ENCODE results near the gene SNX19. TPM values are rescaled to one million over a fixed set of nuclear protein-coding genes. Genes with fewer than 3 reads are reported as not detected.

SNX19 gene
- total RNA-seq, 2 donors from 2014 or later = 102 to 126 TPM

DNA sequence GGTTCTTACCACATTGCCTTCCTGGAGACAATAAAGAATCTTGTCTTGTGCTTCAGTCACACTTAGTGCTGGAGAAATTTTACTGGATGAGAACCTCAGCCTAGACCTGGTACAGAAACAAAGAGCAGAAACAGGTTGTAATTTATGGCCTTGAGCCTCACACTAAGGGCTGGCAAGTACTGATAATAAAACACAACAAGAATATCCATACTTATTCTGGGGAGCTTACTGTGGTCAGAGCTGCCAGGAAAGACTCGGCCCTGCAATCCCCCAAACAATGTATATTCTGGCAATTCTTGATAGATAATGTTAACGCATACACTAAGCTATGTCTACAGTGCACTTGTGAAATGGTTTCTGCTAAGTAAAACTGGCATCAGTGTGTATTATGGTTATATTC, 9.7 kb downstream of the SNX19 start:
- ATAC-seq (ENCODE audit: insufficient number of reproducible peaks, low FRiP score, low read depth) (no peak), DNase-seq (ENCODE audit: low spot score) (no peak)
- no peaks in the 10 kb centered on the region for H3K9me3 ChIP-seq
- no peak overlapping the region for H3K4me3 ChIP-seq
- H3K27ac ChIP-seq = peak overlapping the region in 1 of 2 donors; percentile 8
- no peaks in the 10 kb centered on the region for H3K27me3 ChIP-seq (replicated peaks; ENCODE audit: insufficient read depth)
- TF ChIP-seq, protein P1, sequence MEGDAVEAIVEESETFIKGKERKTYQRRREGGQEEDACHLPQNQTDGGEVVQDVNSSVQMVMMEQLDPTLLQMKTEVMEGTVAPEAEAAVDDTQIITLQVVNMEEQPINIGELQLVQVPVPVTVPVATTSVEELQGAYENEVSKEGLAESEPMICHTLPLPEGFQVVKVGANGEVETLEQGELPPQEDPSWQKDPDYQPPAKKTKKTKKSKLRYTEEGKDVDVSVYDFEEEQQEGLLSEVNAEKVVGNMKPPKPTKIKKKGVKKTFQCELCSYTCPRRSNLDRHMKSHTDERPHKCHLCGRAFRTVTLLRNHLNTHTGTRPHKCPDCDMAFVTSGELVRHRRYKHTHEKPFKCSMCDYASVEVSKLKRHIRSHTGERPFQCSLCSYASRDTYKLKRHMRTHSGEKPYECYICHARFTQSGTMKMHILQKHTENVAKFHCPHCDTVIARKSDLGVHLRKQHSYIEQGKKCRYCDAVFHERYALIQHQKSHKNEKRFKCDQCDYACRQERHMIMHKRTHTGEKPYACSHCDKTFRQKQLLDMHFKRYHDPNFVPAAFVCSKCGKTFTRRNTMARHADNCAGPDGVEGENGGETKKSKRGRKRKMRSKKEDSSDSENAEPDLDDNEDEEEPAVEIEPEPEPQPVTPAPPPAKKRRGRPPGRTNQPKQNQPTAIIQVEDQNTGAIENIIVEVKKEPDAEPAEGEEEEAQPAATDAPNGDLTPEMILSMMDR (IDR thresholded peaks at IDR 0.05) = no peak
- peaks cover 16 to 37% of the 10 kb centered on the region in 2 donors for H3K4me1 ChIP-seq (ENCODE audit: control insufficient read depth in 1 of 2, low read depth in 2 of 2)
- H3K36me3 ChIP-seq = peaks cover 40% of the 10 kb centered on the region

DNA sequence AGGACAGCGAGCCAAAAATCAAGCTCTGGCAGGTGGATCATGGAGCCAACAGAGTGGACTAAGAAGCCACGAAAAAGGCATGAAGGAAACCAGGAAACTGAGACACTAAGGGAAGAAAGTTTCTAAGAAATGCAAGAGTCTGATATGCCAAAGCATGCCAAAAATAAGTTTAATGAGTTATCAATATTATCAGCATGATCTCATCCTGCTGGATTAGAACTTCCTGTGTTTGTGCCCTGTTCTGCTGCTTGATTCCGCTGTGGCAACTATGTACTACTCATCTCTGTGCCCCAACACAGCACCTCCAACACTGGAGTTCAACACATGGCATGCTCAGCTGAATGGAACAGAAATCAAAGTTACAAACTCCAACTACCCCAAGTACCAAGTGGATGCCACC, 10.8 kb downstream of the SNX19 start:
- H3K36me3 ChIP-seq = peaks cover 41% of the 10 kb centered on the region

DNA sequence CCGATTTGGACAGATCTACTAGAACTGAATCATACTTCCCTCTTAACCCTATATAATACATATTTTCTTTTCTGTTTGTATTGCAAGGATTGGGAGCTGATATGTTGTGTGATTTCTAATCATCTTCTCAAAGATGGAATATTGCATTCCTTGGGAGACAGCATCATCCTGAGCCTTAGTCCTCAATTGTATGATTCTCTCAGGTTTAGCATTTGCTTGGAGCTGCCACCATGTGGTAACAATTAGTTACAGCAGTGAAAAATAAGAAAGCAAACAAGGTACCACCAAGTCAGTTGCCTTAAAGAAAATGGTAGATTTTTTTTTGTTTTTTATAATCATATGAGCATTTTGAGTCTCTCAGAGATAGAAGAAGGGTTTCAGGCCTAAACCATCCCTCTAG, 11.9 kb downstream of the SNX19 start:
- peaks cover 46% of the 10 kb centered on the region for H3K36me3 ChIP-seq
- TF ChIP-seq, protein P1 (IDR thresholded peaks at IDR 0.05) = no peak
- no peaks in the 10 kb centered on the region for H3K9me3 ChIP-seq
- H3K27ac ChIP-seq = no peak overlapping the region
- no peaks in the 10 kb centered on the region for H3K27me3 ChIP-seq (replicated peaks; ENCODE audit: insufficient read depth)
- DNase-seq (ENCODE audit: low spot score) = no peak
- peaks cover 14 to 30% of the 10 kb centered on the region in 2 donors for H3K4me1 ChIP-seq (ENCODE audit: control insufficient read depth in 1 of 2, low read depth in 2 of 2)
- H3K4me3 ChIP-seq = no peak overlapping the region
- ATAC-seq (ENCODE audit: insufficient number of reproducible peaks, low FRiP score, low read depth) = no peak

More for the DNA sequence above, 10.8 kb downstream of the SNX19 start:
- Histone ChIP-seq H3K27me3 (replicated peaks; ENCODE audit: insufficient read depth) (no peaks in the 10 kb centered on the region), H3K27ac (no peak overlapping the region), H3K4me1 (ENCODE audit: control insufficient read depth in 1 of 2, low read depth in 2 of 2) (peaks cover 16 to 37% of the 10 kb centered on the region in 2 donors), H3K4me3 (no peak overlapping the region), H3K9me3 (no peaks in the 10 kb centered on the region)
- DNase-seq (ENCODE audit: low spot score) (no peak), ATAC-seq (ENCODE audit: insufficient number of reproducible peaks, low FRiP score, low read depth) (no peak)
- TF ChIP-seq, protein P1 (IDR thresholded peaks at IDR 0.05) = no peak

GRCh38 chr11:130902380-130902779, 13.9 kb downstream of the SNX19 start:
- Histone ChIP-seq H3K4me3 (no peak overlapping the region), H3K27ac (no peak overlapping the region), H3K4me1 (ENCODE audit: control insufficient read depth in 1 of 2, low read depth in 2 of 2) (peaks cover 6 to 29% of the 10 kb centered on the region in 2 donors), H3K36me3 (peaks cover 51% of the 10 kb centered on the region), H3K9me3 (no peaks in the 10 kb centered on the region), H3K27me3 (replicated peaks; ENCODE audit: insufficient read depth) (no peaks in the 10 kb centered on the region)
- TF ChIP-seq, protein P1 (IDR thresholded peaks at IDR 0.05) = no peak
- no peak for DNase-seq (ENCODE audit: low spot score)
- no peak for ATAC-seq (ENCODE audit: insufficient number of reproducible peaks, low FRiP score, low read depth)

DNA sequence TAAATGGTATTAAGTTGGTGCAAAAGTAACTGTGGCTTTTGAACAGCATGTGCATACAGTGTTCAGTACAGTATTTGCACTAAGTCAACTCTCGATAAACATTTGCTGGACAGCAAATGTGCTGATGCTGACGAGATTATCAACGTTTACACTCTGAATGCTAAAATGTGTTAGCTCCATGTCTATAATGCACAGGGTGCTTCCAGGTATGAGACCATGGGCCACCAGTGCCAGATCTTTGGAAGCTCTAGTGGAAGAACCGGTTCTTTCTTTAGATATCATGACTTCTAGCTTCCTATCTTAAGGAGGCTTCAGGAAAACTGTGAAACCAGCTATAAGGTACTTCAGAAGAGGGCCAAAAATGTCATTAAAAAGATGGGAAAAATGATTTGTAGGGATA, 17.2 kb downstream of the SNX19 start:
- Histone ChIP-seq H3K27ac (peak overlapping the region; percentile 87 to 89), H3K4me1 (ENCODE audit: control insufficient read depth in 1 of 2, low read depth in 2 of 2) (peaks cover 15 to 48% of the 10 kb centered on the region in 2 donors), H3K36me3 (peaks cover 46% of the 10 kb centered on the region), H3K9me3 (no peaks in the 10 kb centered on the region), H3K27me3 (replicated peaks; ENCODE audit: insufficient read depth) (no peaks in the 10 kb centered on the region), H3K4me3 (no peak overlapping the region)
- TF ChIP-seq, protein P1 (IDR thresholded peaks at IDR 0.05) = no peak
- no peak for ATAC-seq (ENCODE audit: insufficient number of reproducible peaks, low FRiP score, low read depth)
- DNase-seq (ENCODE audit: low spot score) = no peak

All from thoracic aorta (tissue), 2 donors.